ENCODE results near the gene MSTO1.
A peak's percentile ranks its signal among the peaks of the same experiment; 100 is the strongest.
"Not testable (repeated sequence)": the region's sequence is repeated elsewhere in the genome, so short reads cannot be mapped to it uniquely, and the experiment has no call there.

Gene MSTO1

DNA sequence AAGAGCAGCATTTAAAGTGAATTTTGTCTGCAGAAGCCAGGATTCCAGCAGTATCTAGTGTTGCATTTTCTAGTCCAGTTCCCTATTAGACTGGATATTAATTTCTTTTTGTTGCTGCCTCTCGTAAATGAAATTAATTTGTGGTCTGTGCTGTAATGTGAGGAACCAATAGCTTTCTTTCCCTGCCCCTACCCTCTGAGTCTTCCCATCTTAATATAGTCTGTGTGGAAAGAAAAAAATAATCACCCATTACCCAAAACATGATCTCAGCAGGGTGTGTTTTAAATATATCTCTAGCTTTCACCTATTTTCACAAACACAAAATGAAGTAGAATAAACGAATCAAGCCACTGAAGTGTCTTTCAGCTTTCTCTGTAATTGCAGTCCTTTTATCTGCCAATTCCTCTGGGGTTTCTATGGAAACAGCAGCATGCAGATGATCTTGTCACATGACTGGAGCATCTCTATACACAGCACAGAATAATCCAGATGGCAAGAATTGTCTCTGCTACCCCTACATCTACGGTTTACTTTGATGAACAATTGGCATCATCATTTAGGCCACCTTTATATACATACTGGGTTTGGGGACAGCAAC lies 14.0 kb upstream of the MSTO1 start:
- not testable (repeated sequence) for H3K9me3 Mint-ChIP-seq; H3K36me3 Mint-ChIP-seq; H3K27me3 Mint-ChIP-seq; H3K4me3 Mint-ChIP-seq; ATAC-seq (replicated peaks); DNase-seq; H3K27ac Mint-ChIP-seq
- peaks cover 0 to 20% of the 10 kb centered on the region in 2 donors for H3K4me1 Mint-ChIP-seq

DNA sequence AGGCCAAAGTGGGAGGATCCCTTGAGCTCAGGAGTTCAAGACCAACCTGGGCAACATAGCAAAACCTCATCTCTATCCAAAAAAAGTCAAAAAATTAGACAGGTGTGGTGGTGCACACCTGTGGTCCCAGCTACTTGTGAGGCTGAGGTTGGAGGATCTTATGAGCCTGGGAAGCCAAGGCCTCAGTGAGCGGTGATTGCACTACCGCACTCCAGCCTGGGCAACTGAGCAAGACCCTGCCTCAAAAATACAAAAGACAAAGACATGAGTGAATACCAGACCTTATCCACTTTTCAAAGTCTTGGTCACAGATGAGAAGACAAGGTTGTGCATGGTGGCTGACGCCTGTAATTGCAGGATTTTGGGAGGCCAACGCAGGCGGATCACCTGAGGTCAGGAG lies 13.2 kb upstream of the MSTO1 start:
- Mint-ChIP-seq H3K4me1 (peaks cover 0 to 19% of the 10 kb centered on the region in 2 donors), H3K27ac (no peak overlapping the region), H3K9me3 (no peaks in the 10 kb centered on the region), H3K4me3 (no peak overlapping the region), H3K27me3 (peaks cover 0 to 9% of the 10 kb centered on the region in 2 donors), H3K36me3 (no peaks in the 10 kb centered on the region)
- DNase-seq = no peak
- ATAC-seq (replicated peaks) = no peak

DNA sequence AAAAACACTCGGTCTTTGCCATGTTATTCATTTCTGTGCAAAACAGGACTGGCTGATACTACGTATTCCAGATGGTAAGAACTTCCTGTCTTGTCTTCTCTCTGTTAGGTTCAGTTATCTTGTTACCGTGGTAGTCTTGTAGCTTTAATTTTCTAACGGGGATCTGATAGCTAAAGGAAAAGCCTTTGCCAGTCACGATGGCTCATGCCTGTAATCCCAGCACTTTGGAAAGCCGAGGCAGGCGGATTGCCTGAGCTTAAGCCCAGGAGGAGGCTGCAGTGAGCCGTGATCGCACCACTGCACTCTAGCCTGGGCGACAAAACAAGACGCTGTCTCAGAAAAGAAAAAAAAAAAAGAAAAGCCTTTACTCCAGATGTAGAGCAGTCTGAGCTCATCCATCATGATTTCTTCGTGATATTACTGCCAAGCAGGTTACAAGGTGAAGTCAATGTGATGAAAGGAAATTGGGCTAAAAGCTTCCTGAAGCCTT lies 11.1 kb upstream of the MSTO1 start:
- H3K27ac Mint-ChIP-seq = peak overlapping the region; percentile 73
- peaks cover 0 to 2% of the 10 kb centered on the region in 2 donors for H3K36me3 Mint-ChIP-seq
- DNase-seq = no peak
- peak overlapping the region; percentile 62 to 63 for H3K4me3 Mint-ChIP-seq
- ATAC-seq (replicated peaks) = peak; percentile 33 to 36
- H3K27me3 Mint-ChIP-seq = peaks cover 0 to 9% of the 10 kb centered on the region in 2 donors
- peaks cover 0 to 16% of the 10 kb centered on the region in 2 donors for H3K4me1 Mint-ChIP-seq
- H3K9me3 Mint-ChIP-seq = no peaks in the 10 kb centered on the region

DNA sequence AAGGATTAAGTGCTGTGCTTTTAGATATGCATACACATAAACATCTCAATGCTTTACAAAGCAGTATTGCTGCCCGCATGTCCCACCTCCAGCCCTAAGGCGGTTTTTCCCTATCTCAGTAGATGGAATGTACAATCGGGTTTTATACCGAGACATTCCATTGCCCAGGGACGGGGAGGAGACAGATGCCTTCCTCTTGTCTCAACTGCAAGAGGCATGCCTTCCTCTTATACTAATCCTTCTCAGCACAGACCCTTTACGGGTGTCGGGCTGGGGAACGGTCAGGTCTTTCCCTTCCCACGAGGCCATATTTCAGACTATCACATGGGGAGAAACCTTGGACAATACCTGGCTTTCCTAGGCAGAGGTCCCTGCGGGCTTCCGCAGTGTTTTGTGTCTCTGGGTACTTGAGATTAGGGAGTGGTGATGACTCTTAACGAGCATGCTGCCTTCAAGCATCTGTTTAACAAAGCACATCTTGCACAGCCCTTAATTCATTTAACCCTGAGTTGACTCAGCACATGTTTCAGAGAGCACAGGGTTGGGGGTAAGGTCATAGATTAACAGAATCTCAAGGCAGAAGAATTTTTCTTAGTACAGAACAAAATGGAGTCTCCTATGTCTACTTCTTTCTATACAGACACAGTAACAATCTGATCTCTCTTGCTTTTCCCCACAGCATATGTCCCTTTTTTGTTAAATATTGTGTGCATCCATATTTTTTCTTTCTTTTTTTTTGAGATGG lies 10.0 kb upstream of the MSTO1 start:
- H3K9me3 Mint-ChIP-seq; H3K36me3 Mint-ChIP-seq; H3K4me3 Mint-ChIP-seq; H3K27ac Mint-ChIP-seq; H3K27me3 Mint-ChIP-seq; DNase-seq; ATAC-seq (replicated peaks): not testable (repeated sequence)
- H3K4me1 Mint-ChIP-seq = peaks cover 0 to 16% of the 10 kb centered on the region in 2 donors

DNA sequence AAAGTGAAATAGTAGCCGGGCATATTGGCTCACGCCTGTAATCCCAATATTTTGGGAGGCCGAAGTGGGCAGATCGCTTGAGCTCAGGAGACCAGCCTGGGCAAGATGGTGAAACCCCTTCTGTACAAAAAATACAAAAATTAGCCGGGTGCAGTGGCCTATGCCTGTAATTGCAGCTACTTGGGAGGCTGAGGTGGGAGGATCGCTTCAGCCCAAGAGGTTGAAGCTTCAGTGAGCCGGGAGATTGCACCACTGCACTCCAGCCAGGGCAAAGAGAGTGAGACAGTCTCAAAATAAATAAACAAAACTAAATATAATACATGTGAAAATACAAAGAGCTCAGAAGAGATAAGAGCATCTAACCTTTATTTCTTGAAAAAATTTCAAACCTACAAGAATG lies 2.3 kb upstream of the MSTO1 start:
- no peaks in the 10 kb centered on the region for H3K9me3 Mint-ChIP-seq
- H3K27ac Mint-ChIP-seq = peak overlapping the region; percentile 37
- H3K4me1 Mint-ChIP-seq = peaks cover 3 to 5% of the 10 kb centered on the region in 2 donors
- H3K4me3 Mint-ChIP-seq = no peak overlapping the region
- ATAC-seq (replicated peaks) = no peak
- no peak for DNase-seq
- no peaks in the 10 kb centered on the region for H3K27me3 Mint-ChIP-seq
- H3K36me3 Mint-ChIP-seq = peaks cover 1 to 8% of the 10 kb centered on the region in 2 donors

DNA sequence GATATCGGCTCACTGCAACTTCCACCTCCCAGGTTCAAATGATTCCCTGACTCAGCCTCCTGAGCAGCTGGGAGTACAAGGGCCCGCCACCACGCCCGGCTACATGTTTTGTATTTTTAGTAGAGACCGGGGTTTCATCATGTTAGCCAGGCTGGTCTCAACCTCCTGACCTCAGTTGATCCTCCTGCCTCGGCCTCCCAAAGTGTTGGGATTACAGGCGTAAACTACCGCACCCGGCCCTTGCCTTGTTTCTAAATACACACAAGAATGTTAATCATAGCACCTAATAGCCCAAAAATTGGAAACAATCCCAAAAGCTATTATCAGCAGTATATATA lies 1.2 kb upstream of the MSTO1 start:
- H3K4me1 Mint-ChIP-seq = peaks cover 5% of the 10 kb centered on the region in 2 donors
- H3K4me3 Mint-ChIP-seq = no peak overlapping the region
- no peak for ATAC-seq (replicated peaks)
- no peak overlapping the region for H3K27ac Mint-ChIP-seq
- peaks cover 5 to 12% of the 10 kb centered on the region in 2 donors for H3K36me3 Mint-ChIP-seq
- H3K27me3 Mint-ChIP-seq = no peaks in the 10 kb centered on the region
- no peak for DNase-seq
- no peaks in the 10 kb centered on the region for H3K9me3 Mint-ChIP-seq

DNA sequence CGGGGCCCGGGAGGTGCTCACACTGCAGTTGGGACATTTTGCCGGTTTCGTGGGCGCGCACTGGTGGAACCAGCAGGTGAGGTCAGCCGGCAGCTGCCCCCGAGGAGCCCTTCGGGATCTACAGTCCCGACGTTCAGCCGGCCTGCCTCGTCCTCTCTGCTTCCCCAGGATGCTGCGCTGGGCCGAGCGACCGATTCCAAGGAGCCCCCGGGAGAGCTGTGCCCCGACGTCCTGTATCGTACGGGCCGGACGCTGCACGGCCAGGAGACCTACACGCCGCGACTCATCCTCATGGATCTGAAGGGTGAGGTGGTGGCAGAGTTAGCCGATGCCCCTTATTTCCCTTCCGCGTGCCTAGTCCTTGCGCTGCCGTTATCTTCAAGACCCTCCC lies 234 bp downstream of the MSTO1 start:
- H3K27me3 Mint-ChIP-seq, H3K9me3 Mint-ChIP-seq, DNase-seq, H3K4me1 Mint-ChIP-seq, H3K27ac Mint-ChIP-seq: not testable (repeated sequence)
- Mint-ChIP-seq H3K36me3 (peaks cover 11 to 16% of the 10 kb centered on the region in 2 donors), H3K4me3 (peak overlapping the region; percentile 90 to 96)
- peak; percentile 16 to 27 for ATAC-seq (replicated peaks)

DNA sequence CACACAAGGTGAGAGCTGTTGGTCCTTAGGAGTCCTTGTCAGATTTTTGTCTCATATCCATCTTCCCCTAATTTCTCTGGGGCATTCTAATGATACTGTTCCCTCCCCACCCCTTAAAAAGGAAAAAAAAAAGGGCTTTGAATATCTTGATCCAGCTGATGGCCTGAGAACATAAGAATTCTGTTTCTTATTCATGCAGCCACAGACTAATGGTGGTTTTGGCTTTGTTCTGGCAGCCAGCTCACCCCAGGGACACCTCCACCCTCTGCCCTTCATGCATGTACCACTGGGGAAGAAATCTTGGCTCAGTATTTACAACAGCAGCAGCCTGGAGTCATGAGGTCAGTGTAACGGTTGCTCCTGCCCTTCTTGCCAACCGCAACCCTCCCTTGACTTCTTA lies 3.2 kb downstream of the MSTO1 start:
- not testable (repeated sequence) for H3K9me3 Mint-ChIP-seq; H3K4me1 Mint-ChIP-seq; DNase-seq; H3K27ac Mint-ChIP-seq; ATAC-seq (replicated peaks); H3K4me3 Mint-ChIP-seq; H3K27me3 Mint-ChIP-seq
- peaks cover 13 to 16% of the 10 kb centered on the region in 2 donors for H3K36me3 Mint-ChIP-seq

DNA sequence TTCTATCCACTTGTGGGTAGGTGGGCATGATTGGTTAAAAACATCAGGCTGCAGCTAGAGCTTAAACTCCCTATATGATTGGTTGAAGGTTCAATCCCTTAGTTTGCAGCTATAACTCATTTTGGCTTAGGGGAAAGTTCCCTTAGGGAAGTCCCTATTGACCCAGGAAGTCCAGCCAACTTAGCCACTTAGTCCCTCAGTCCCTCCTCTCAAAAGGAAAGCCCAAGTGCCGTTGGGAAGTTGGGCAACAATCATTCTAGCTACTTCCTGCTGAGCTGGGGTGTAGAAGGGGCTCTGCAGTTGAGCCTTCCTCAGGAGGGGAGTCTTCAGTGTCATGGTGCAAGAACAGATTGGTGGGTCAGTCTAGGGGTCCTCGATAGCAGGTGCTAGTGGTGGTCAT lies 12.2 kb downstream of the MSTO1 start:
- DNase-seq = no peak
- H3K36me3 Mint-ChIP-seq = peaks cover 0 to 3% of the 10 kb centered on the region in 2 donors
- no peaks in the 10 kb centered on the region for H3K4me1 Mint-ChIP-seq
- no peaks in the 10 kb centered on the region for H3K9me3 Mint-ChIP-seq
- no peak overlapping the region for H3K27ac Mint-ChIP-seq
- ATAC-seq (replicated peaks) = no peak
- H3K4me3 Mint-ChIP-seq = no peak overlapping the region
- H3K27me3 Mint-ChIP-seq = no peaks in the 10 kb centered on the region

DNA sequence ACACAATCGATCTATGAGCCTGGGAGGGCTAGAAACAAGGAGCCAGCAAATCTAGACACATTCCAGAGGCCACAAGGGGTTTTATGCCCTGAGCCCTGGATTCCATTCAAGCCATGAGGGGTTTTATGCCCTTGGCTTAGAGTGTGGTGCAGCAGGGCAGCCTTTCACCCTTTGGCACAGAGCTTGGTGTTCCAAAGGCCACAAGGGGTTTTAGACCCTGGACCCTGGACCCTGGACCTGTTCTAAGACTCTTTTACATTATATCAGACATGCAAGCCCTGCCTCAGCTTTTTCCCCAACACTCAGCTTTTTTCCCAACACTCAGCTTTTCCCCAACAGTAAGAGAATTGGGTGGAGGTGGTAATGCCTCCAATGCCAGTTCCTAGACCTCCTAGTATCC lies 13.3 kb downstream of the MSTO1 start:
- Mint-ChIP-seq H3K4me1 (no peaks in the 10 kb centered on the region), H3K36me3 (peaks cover 0 to 3% of the 10 kb centered on the region in 2 donors), H3K9me3 (no peaks in the 10 kb centered on the region), H3K27ac (no peak overlapping the region), H3K4me3 (no peak overlapping the region), H3K27me3 (no peaks in the 10 kb centered on the region)
- DNase-seq (no peak), ATAC-seq (replicated peaks) (no peak)

DNA sequence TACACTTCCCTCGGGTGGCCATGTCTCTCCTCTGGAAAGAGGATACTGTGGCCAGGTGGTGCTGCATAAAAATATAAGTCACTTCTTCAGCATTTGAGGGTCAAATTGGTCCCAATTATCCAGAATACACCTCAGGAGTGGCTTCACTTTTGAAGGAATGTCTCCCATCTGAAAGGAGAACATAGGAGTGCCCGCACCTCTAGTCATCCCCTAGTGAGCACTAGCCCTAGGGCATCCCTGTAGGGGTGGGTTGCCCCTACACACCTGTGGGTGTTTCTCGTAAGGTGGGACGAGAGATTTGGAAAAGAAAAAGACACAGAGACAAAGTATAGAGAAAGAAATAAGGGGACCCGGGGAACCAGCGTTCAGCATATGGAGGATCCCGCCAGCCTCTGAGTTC lies 16.4 kb downstream of the MSTO1 start:
- not testable (repeated sequence) for DNase-seq; H3K27ac Mint-ChIP-seq; H3K9me3 Mint-ChIP-seq; H3K4me1 Mint-ChIP-seq; H3K27me3 Mint-ChIP-seq; H3K36me3 Mint-ChIP-seq; H3K4me3 Mint-ChIP-seq; ATAC-seq (replicated peaks)

DNA sequence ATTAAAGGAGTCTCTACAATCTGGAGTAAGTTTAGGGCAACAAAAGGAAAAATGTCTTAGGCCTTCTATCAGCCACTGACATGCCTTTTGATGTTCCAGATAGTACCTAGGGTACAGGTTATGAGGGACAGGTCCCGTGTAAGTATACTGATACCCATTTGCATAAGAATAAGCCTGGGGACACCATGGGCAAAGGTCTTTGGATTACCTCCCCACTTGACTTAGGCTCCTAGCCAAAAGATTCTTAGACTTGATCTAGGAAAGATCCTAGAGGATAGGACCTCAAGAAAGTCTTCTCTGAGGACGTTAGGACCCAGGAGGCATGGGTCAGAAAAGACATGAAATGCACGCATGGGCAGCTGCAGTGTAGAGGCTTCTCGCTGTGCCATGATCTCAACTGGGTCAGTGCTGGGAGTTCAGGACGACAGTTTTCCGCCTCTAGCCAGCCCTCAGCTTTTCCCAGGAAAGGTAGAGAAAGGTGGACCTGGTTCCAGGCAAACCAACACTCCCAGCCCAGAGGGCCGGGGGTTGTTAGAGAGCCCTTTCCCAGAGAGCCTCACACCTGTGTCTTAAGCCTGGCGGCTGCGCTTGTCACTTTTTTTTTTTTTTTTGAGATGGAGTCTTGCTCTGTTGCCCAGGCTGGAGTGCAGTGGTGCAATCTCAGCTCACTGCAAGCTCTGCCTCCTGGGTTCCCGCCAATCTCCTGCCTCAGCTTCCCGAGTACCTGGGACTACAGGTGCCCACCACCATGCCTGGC lies 26.6 kb downstream of the MSTO1 start:
- peaks cover 8 to 23% of the 10 kb centered on the region in 2 donors for H3K4me1 Mint-ChIP-seq
- peak overlapping the region; percentile 94 for H3K27ac Mint-ChIP-seq
- ATAC-seq (replicated peaks) (peak; percentile 34 to 41), DNase-seq (no peak)
- no peaks in the 10 kb centered on the region for H3K27me3 Mint-ChIP-seq
- H3K36me3 Mint-ChIP-seq = peaks cover 2 to 5% of the 10 kb centered on the region in 2 donors
- peaks cover under 1% of the 10 kb centered on the region in 2 donors for H3K9me3 Mint-ChIP-seq
- peak overlapping the region; percentile 91 to 92 for H3K4me3 Mint-ChIP-seq

DNA sequence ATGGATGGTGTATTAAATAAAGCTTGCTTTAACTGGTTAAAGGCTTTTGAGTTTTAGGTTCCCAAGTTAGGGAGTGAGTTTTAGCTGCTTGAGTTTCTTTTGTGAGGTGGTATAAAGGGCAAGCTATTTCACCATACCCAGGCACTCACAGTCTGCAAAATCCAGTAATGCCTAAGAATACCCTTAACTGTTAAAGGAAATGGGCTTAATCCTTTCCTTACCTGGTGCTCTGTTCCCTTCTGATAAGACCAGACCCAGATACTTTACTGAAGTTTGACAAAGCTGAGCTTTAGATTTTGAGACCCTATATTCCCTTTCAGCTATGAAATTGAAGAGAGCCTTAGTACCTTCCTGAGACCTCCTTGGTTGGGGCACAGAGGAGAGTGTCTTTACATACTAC lies 30.3 kb downstream of the MSTO1 start:
- no peaks in the 10 kb centered on the region for H3K27me3 Mint-ChIP-seq
- peaks cover 13% of the 10 kb centered on the region in 2 donors for H3K36me3 Mint-ChIP-seq
- no peak overlapping the region for H3K4me3 Mint-ChIP-seq
- ATAC-seq (replicated peaks) = no peak
- no peak for DNase-seq
- peaks cover 8 to 23% of the 10 kb centered on the region in 2 donors for H3K4me1 Mint-ChIP-seq
- no peak overlapping the region for H3K27ac Mint-ChIP-seq
- peaks cover 9 to 12% of the 10 kb centered on the region in 2 donors for H3K9me3 Mint-ChIP-seq

DNA sequence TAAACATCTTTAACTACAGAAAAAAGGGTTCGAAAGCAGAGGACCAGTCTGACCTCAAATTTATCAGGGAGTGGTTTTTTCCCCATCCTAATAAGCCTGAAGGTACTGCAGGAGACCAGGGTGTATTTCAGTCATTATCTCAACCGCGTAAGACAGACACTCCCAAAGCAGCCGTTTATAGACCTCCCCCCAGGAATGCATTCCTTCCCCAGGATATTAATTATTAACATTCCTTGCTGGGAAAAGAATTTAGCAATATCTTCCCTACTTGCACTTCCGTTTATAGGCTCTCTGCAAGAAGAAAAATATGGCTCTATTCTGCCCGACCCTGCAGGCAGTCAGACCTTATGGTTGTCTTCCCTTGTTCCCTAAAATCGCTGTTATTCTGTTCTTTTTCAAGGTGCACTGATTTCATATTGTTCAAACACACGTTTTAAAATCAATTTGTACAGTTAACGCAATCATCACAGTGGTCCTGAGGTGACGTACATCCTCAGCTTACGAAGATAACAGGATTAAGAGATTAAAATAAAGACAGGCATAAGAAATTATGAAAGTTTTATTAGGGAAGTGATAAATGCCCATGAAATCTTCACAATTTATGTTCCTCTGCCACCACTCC lies 32.7 kb downstream of the MSTO1 start:
- not testable (repeated sequence) for H3K27ac Mint-ChIP-seq, H3K27me3 Mint-ChIP-seq
- H3K9me3 Mint-ChIP-seq = peaks cover 9 to 12% of the 10 kb centered on the region in 2 donors

More for the DNA sequence above, 32.7 kb downstream of the MSTO1 start:
- not testable (repeated sequence) for DNase-seq; ATAC-seq (replicated peaks); H3K4me3 Mint-ChIP-seq
- peaks cover 11 to 13% of the 10 kb centered on the region in 2 donors for H3K36me3 Mint-ChIP-seq
- peaks cover 0 to 10% of the 10 kb centered on the region in 2 donors for H3K4me1 Mint-ChIP-seq
